DMS153 treated with DMSO at 0.1 percent for 48 hours (cell line): ENCODE results near the gene SMC3.
"Not testable (repeated sequence)": the region's sequence is repeated elsewhere in the genome, so short reads cannot be mapped to it uniquely, and the experiment has no call there.

ENCODE experiments used
- DNase-seq: peaks from one replicate; lab custom pipeline; 2025; ENCODE audit not compliant: unreplicated experiment; lab: John Stamatoyannopoulos, UW

SMC3 gene

GRCh38 chr10:110567201-110568054 lies at the start of gene SMC3:
TSS of gene SMC3 (plus strand) at chr10:110567695. CDS start at chr10:110567817, 122 bp downstream.
- DNase-seq = peak; percentile 98

- DNase-seq = no peak
These were observed 45.0 kb upstream of the SMC3 start for GRCh38 chr10:110522365-110522988.

GRCh38 chr10:110523736-110524135 lies 43.8 kb upstream of the SMC3 start:
- DNase-seq = no peak

GRCh38 chr10:110524179-110524858 lies 43.2 kb upstream of the SMC3 start:
- no peak for DNase-seq

- DNase-seq = no peak
These were observed 42.6 kb upstream of the SMC3 start for GRCh38 chr10:110524859-110525232.

- no peak for DNase-seq
These were observed 41.9 kb upstream of the SMC3 start for GRCh38 chr10:110525349-110526260.

GRCh38 chr10:110527731-110528171 lies 39.7 kb upstream of the SMC3 start:
- DNase-seq = no peak

- DNase-seq = no peak
These were observed 39.1 kb upstream of the SMC3 start for GRCh38 chr10:110528224-110528996.

GRCh38 chr10:110528997-110529524 lies 38.4 kb upstream of the SMC3 start:
- not testable (repeated sequence) for DNase-seq

GRCh38 chr10:110529596-110530011 lies 37.9 kb upstream of the SMC3 start:
- DNase-seq = no peak

- no peak for DNase-seq
These were observed 37.2 kb upstream of the SMC3 start for GRCh38 chr10:110530131-110530831.

- no peak for DNase-seq
These were observed 35.8 kb upstream of the SMC3 start for GRCh38 chr10:110531687-110532086.

GRCh38 chr10:110532628-110533027 lies 34.9 kb upstream of the SMC3 start:
- not testable (repeated sequence) for DNase-seq

GRCh38 chr10:110533149-110533548 lies 34.3 kb upstream of the SMC3 start:
- DNase-seq = no peak

GRCh38 chr10:110534571-110534970 lies 32.9 kb upstream of the SMC3 start:
- DNase-seq = no peak

- no peak for DNase-seq
These were observed 31.3 kb upstream of the SMC3 start for GRCh38 chr10:110535958-110536891.

GRCh38 chr10:110539091-110539490 lies 28.4 kb upstream of the SMC3 start:
- no peak for DNase-seq

- no peak for DNase-seq
These were observed 27.5 kb upstream of the SMC3 start for GRCh38 chr10:110540031-110540430.
